UCSD-AML1 (cell line): ENCODE results near the gene CSF3.

ENCODE experiments used
- DNase-seq: peaks from one replicate; lab custom pipeline; 2025; ENCODE audit not compliant: unreplicated experiment; lab: John Stamatoyannopoulos, UW

The CSF3 gene

GRCh38 chr17:40015005-40015997, at the start of gene CSF3:
Gene CSF3, plus strand, starts transcription at chr17:40015440. Its CDS starts 35 bp downstream, at chr17:40015475.
- DNase-seq = peak; percentile 62

GRCh38 chr17:39966771-39967170, 48.5 kb upstream of the CSF3 start:
- no peak for DNase-seq

GRCh38 chr17:39968761-39969160, 46.5 kb upstream of the CSF3 start:
- no peak for DNase-seq

GRCh38 chr17:39969375-39969774, 45.9 kb upstream of the CSF3 start:
- DNase-seq = no peak

GRCh38 chr17:39970157-39970692, 45.0 kb upstream of the CSF3 start:
- no peak for DNase-seq

- no peak for DNase-seq
Observed at GRCh38 chr17:39971076-39971603, 44.1 kb upstream of the CSF3 start.

- no peak for DNase-seq
Observed at GRCh38 chr17:39972271-39972670, 43.0 kb upstream of the CSF3 start.

GRCh38 chr17:39973496-39973895, 41.7 kb upstream of the CSF3 start:
- no peak for DNase-seq

GRCh38 chr17:39974433-39974832, 40.8 kb upstream of the CSF3 start:
- no peak for DNase-seq

- no peak for DNase-seq
Observed at GRCh38 chr17:39975801-39976200, 39.4 kb upstream of the CSF3 start.

- no peak for DNase-seq
Observed at GRCh38 chr17:39979016-39979670, 36.1 kb upstream of the CSF3 start.

- peak; percentile 72 for DNase-seq
Observed at GRCh38 chr17:39979893-39980350, 35.3 kb upstream of the CSF3 start.

GRCh38 chr17:39980351-39981206, 34.7 kb upstream of the CSF3 start, which contains the start of gene PSMD3:
Gene PSMD3, plus strand, starts transcription at chr17:39980807. Its CDS starts 164 bp downstream, at chr17:39980971.
- DNase-seq = peak; percentile 98

GRCh38 chr17:39981207-39981741, 34.0 kb upstream of the CSF3 start:
- DNase-seq = no peak

GRCh38 chr17:39981766-39982375, 33.4 kb upstream of the CSF3 start:
- no peak for DNase-seq

GRCh38 chr17:39988206-39988810, 26.9 kb upstream of the CSF3 start:
- DNase-seq = no peak

- DNase-seq = no peak
Observed at GRCh38 chr17:39994448-39994847, 20.8 kb upstream of the CSF3 start.

- no peak for DNase-seq
Observed at GRCh38 chr17:39995438-39995837, 19.8 kb upstream of the CSF3 start.

GRCh38 chr17:39996162-39996561, 19.1 kb upstream of the CSF3 start:
- no peak for DNase-seq
